HG02943 (cell line): ENCODE data around the gene PNKP.

Experiments
- ATAC-seq: cut with Tn5 transposase; IDR thresholded peaks from one replicate; pipeline ENCODE4 v1.9.1; 2021; ENCODE audit warnings: mild to moderate bottlenecking, low read depth, moderate library complexity; ENCODE audit not compliant: unreplicated experiment

PNKP gene

GRCh38 chr19:49861541-49862378, 5.6 kb downstream of the PNKP start:
- no peak for ATAC-seq

- ATAC-seq, result no peak
These were observed 6.3 kb downstream of the PNKP start for GRCh38 chr19:49861107-49861506.

- no peak for ATAC-seq
These were observed 6.9 kb downstream of the PNKP start for GRCh38 chr19:49860336-49861102.

DNA sequence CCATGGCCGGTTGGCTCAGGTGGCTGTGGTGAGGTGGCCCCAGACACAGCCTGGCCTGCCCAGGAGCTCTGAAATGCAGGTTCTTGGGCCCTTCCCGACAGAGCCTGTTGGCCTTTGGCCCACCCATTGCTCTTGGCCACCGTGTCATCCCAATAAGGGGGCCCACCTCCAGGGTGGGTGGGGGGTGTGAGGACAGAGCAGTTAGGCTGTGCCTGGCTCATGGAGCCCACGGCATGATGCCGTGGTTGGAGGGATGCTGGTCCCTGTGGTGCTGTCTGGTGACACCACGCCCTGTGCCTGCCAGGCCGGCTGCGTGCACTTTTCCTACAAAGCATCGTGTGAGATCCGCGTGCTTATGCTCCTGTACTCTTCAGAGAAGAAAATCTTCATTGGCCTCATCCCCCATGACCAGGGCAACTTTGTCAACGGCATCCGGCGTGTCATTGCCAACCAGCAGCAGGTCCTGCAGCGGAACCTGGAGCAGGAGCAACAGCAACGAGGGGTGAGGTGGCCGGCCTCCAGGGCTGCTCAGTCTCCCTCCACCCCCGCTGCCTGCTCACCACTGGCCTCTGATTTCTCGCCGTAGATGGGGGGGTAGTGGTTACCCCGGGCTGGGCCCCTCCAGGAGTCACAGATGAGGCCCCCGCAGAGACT, 7.6 kb downstream of the PNKP start:
- no peak for ATAC-seq

- ATAC-seq, result no peak
These were observed 9.0 kb downstream of the PNKP start for GRCh38 chr19:49858088-49858985.

- no peak for ATAC-seq
These were observed 9.6 kb downstream of the PNKP start for GRCh38 chr19:49857838-49858087.

DNA sequence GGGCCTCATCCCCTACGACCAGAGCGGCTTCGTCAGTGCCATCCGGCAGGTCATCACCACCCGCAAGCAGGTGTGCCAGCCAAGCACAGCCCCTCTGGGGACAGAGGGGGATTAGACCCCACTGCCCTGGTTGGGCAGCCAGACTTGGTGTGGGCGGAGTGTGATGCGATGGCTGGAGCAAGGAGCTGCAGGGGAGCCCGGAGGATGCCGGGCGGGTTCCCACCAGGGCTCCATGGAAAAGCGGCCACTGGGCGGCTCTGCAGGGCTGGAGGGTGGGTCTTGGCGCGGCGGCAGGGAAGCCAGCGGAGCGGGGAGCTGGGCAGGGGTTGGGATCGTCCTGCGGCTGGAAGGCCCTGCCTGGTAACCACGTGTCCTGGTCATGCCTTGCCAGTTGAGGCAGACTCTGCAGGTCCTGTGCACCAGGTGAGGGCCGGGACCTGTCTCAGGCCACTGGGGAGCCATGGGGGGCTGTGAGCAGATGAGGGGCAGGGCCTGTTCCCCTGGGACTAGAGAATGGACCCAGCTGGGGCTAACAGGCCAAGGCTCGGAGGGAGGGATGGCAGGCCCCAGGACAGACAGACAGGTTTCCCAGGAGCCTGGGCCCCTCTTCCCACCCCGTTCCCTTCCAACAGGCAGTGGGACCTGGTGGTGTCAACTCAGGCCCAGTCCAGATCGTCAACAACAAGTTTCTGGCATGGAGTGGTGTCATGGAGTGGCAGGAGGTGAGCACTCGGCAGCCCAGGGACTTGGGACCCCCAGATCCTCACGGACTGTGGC, 10.1 kb downstream of the PNKP start:
- ATAC-seq, result no peak

DNA sequence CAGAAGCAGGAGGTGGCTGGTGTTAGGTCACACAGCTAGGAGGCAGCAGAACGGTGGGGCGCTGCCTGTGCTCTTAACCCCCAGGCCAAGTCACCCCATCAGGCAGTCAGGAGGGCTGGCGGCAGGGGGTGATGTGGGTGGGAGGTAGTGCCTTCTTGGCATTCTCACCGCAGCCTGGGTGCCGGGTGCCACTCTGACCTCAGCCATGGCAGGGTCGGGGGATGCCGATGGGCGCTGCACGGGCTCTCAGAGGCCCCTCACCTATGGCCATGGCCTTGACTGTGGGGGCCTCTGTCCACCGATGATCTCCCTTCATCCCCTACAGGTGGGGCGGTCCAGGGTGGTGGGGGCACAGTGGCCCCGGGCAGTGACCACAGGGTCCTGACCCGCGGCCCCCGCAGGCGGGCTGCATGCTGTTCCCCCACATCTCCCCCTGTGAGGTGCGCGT, 10.8 kb downstream of the PNKP start:
- ATAC-seq, result no peak

- no peak for ATAC-seq
These were observed 11.5 kb downstream of the PNKP start for GRCh38 chr19:49855676-49856573.

GRCh38 chr19:49855277-49855675, 12.1 kb downstream of the PNKP start:
- no peak for ATAC-seq

DNA sequence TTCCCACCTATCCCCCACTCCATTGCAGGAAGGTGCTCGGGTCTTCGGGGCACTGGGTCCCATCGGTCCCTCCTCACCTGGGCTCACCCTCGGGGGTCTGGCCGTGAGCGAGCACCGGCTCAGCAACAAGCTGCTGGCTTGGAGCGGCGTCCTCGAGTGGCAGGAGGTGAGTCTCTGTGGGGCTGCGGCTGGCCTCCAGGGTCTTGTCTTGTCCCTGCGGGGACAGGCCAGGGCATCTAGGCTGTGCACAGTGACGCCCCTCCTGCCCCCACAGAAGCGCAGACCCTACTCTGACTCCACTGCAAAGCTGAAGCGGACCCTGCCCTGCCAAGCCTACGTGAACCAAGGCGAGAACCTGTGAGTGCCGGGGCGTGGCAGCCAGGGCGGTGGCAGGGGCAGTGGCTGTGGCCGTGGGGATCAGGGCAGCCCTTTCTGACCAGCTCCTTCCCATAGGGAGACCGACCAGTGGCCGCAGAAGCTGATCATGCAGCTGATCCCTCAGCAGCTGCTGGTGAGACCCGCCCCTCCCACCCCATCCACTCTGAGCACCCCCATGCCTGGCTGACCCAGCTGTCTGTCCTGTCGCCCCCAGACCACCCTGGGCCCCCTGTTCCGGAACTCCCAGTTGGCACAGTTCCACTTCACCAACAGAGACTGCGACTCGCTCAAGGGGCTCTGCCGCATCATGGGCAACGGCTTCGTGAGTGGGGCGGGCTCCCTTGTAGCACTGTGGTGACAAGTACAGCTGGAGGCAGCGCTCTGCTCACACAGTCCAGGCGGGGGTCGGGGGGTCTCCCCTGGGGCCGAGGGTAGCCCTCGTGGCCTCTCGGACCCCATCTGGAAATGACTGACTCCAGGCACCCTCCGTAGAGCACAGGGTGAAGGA, 12.8 kb downstream of the PNKP start:
- no peak for ATAC-seq

- ATAC-seq, result no peak
These were observed 13.5 kb downstream of the PNKP start for GRCh38 chr19:49853852-49854377.

GRCh38 chr19:49852631-49853126, 14.7 kb downstream of the PNKP start:
- no peak for ATAC-seq

DNA sequence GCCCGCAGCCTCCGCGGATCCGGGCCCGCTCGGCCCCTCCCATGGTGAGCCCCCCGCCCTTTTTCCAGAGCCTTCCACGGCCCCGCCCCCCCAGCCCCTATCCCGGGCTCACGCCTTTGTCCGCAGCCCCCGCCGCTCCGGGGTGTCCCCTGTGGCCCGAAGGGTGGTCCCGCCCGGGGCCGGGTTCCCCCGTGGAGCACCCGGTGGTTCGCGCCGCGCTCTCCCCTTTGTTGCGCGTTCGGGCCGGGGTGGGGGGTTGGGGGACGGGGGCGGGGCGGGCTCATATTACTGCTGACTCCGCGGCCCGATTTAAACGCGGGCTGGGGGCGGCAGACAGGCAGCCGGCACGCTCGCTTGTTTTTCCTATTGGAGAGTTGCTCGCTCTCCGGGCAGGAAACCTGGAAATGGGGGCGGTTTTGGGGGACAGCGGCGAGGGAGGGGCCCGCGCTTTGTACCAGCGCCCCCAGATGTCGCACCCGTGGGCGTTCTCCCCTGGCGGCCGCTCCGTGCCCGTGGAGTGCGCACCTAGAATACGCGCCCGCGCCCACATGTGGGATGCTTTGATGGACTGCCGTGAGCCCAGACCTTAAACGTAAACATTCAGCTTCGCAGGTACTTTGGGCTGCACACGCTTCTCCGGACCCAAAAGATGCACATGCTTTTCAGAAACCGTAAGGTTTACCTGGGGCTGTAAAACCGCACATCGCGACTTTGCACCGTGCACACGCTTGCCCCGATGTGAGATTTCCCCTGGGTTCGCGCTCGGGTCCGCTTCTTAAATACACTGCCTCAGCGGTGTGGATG, 15.7 kb downstream of the PNKP start:
- ATAC-seq, result peak; percentile 7

DNA sequence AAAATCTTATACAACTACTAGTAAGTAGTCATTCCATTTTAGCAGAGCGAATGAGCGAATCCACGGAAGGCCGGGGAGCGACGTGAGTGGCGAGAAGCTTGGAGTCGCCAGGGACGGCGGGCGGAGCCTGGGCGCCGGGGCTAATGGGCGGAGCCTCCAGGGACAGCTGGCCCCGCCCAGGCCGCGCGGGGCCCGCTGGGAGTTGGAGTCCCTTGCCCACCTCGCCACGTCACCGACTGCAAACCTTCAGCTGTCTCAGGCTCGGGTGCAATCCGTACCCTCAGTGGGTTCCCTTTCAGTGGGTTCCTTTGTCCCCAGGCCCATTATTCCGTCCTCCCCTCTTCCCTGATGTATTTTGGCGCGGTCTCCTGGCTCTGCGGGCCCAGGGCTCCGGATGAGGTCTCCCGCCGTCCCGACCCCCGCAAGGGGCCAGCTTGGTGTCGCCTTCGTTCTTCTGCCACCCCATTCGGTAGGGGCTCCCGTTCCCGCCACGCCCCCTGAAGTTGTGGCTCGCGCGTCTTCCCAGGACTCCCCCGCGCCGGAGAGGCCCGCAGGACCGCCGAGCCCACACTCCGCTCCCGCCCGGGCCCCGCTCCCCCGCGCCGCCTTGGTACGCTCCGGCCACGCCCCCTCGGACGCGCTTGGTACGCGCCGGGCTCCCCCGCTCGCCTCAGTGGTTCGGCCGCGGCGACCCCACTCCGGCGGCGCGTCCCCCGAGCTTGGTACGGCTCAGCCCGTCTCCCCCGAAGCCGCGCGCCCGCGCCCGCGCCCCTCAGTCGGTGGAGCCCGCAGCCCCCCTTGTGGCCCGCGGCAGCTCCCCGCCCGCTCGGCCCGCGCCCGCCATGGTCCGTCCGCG, 16.7 kb downstream of the PNKP start, which contains the start of gene PTOV1:
PTOV1 (plus strand) TSS at position 673 of the 856 bp plus-strand sequence.
- peak; percentile 64 for ATAC-seq

GRCh38 chr19:49850221-49850486, 17.2 kb downstream of the PNKP start:
- no peak for ATAC-seq
